CD4-positive, alpha-beta memory T cell (primary cell): ENCODE results near the gene WDR26. TPM values are rescaled to one million over a fixed set of nuclear protein-coding genes. Genes with fewer than 3 reads are reported as not detected.
A peak's percentile ranks its signal among the peaks of the same experiment; 100 is the strongest.

ENCODE experiments used
- CTCF ChIA-PET: fragments of 350-600 bp; sonication (Branson Sonifier 250); formaldehyde crosslinking; loops from one replicate; lab custom pipeline; 2021; ENCODE audit warnings: inconsistent platforms; ENCODE audit not compliant: partially characterized antibody; lab: Charles Lee
- POLR2A ChIA-PET: fragments of 350-600 bp; sonication (Branson Sonifier 250); formaldehyde crosslinking; loops from one replicate; lab custom pipeline; 2021; ENCODE audit not compliant: partially characterized antibody; lab: Charles Lee
- DNase-seq, 5 donors: peaks; one replicate each; pipeline versions ENCODE4 v3.0.0 to v3.0.0-alpha.2; 2020 to 2022; ENCODE audit warnings: mixed read lengths in 1 of 5
- H3K27ac ChIP-seq: one replicate; pipeline ENCODE4 v1.7.0; 2013; ENCODE audit warnings: low read depth, low read length
- H3K27me3 ChIP-seq: 2 replicates; pipeline ENCODE4 v1.7.0; 2013; ENCODE audit warnings: mild to moderate bottlenecking, low read length, moderate library complexity; ENCODE audit not compliant: insufficient read depth
- H3K36me3 ChIP-seq: 2 replicates; pipeline ENCODE4 v1.7.0; 2013; ENCODE audit warnings: mild to moderate bottlenecking, low read length, moderate library complexity; ENCODE audit not compliant: insufficient read depth
- H3K4me1 ChIP-seq: 2 replicates; pipeline ENCODE4 v1.7.0; 2013; ENCODE audit warnings: mild to moderate bottlenecking, low read length, moderate library complexity; ENCODE audit not compliant: insufficient read depth
- H3K4me3 ChIP-seq, 2 donors: one replicate each; pipeline ENCODE4 v1.7.0; 2013; ENCODE audit warnings: low read length in 2 of 2, mild to moderate bottlenecking in 1 of 2
- H3K9me3 ChIP-seq, 2 donors: one replicate each; pipeline ENCODE4 v1.7.0; 2013; ENCODE audit warnings: low read length in 2 of 2, control low read depth in 1 of 2; ENCODE audit not compliant: control insufficient read depth in 1 of 2
- H3K27ac Mint-ChIP-seq, 7 donors: one replicate each; pipeline ENCODE4 v1.8.0; 2020 to 2021; ENCODE audit warnings: mixed read lengths in 7 of 7, mild to moderate bottlenecking in 6 of 7, inconsistent platforms in 3 of 7, moderate library complexity in 3 of 7
- H3K27me3 Mint-ChIP-seq, 2 donors: one replicate each; pipeline ENCODE4 v1.8.0; 2020 to 2021; ENCODE audit warnings: mixed read lengths in 2 of 2
- H3K36me3 Mint-ChIP-seq, 2 donors: one replicate each; pipeline ENCODE4 v1.8.0; 2020 to 2021; ENCODE audit warnings: mixed read lengths in 2 of 2, inconsistent platforms in 1 of 2, mild to moderate bottlenecking in 1 of 2
- H3K4me1 Mint-ChIP-seq, 4 donors: one replicate each; pipeline ENCODE4 v1.8.0; 2020 to 2021; ENCODE audit warnings: mixed read lengths in 4 of 4, mild to moderate bottlenecking in 1 of 4
- H3K4me3 Mint-ChIP-seq, 8 donors: one replicate each; pipeline ENCODE4 v1.8.0; 2020 to 2021; ENCODE audit warnings: mixed read lengths in 8 of 8, mild to moderate bottlenecking in 7 of 8, moderate library complexity in 6 of 8, inconsistent platforms in 3 of 8
- H3K9me3 Mint-ChIP-seq, 8 donors: one replicate each; pipeline ENCODE4 v1.8.0; 2020 to 2021; ENCODE audit warnings: mixed read lengths in 8 of 8, mild to moderate bottlenecking in 5 of 8, inconsistent platforms in 3 of 8, moderate library complexity in 1 of 8
- intact Hi-C: fragments of 100-400 bp; cut with micrococcal nuclease; formaldehyde crosslinking; loops from one replicate; pipeline ENCODE4 v1.15.1; 2023
- polyA plus RNA-seq, 2 donors: library from polyadenylated mRNA; unstranded; fragments of 300-500 nt; fragmentation: Illumina TruSeq; gene quantifications; one replicate each; pipeline ENCODE4 v1.2.3, GENCODE V29; 2021
- total RNA-seq, 2 experiments: library from RNA; stranded (reverse); gene quantifications; one replicate each; pipeline ENCODE4 v1.2.3, GENCODE V29; 2021

Gene WDR26
- total and polyA plus RNA-seq, 4 experiments from 2014 or later = 2.9 to 123 (median 62.4) TPM

DNA sequence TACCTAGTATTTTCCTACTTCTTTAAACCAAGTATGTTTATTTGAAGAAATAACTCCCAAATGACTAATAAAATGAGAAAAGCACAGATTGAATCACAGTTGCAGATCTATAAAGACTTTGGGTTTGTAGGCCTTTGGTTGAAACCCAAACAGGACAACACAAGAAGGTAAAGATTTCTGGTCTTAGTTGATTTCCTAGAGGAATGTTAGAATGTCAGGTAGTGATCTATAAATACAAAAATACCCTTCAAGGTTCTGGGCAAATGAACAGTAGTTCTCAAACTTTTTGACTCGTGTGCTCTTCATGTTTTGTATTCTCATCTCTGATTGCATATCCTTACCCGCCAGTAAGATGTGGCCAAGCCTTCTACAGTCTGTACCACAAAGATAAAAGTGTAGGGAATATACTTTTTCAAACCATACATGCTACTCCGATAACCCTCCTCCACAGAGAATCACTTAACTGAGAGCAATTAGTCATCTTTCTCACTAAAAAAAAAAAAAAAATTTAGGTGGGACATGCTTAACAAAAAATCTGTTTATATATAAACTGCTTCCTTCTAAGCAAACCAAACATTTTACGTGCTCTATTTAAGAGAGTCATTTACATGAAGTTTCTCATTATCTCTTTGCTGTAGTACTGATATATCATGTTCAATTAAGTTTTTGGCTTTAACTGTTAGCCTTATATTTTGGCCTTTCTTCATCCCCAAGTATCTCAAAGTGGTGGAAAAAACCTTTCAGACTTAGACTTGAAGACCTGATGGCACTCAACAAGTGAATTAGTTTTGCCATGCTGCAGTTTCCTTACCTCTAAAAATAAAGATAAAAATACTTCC, 42.0 kb downstream of the WDR26 start:
- ChIA-PET CTCF (no interaction called here), POLR2A (no interaction called here)
- no peaks in the 10 kb centered on the region for H3K9me3 ChIP-seq
- Mint-ChIP-seq H3K27me3 (no peaks in the 10 kb centered on the region), H3K9me3 (no peaks in the 10 kb centered on the region), H3K36me3 (peaks cover 70 to 83% of the 10 kb centered on the region in 2 donors), H3K4me1 (peaks cover 10 to 27% (median 20%) of the 10 kb centered on the region in 4 donors), H3K27ac (peak overlapping the region in 5 of 7 donors; percentile 13 to 85 (median 29)), H3K4me3 (no peak overlapping the region)
- peaks cover 13% of the 10 kb centered on the region for H3K4me1 ChIP-seq
- intact Hi-C loops = loop anchor here (5.0 kb wide), 1 partner anchor 35 kb away; the partner anchor contains the start of gene CNIH4
- peaks cover 37% of the 10 kb centered on the region for H3K36me3 ChIP-seq
- no peak overlapping the region for H3K4me3 ChIP-seq
- no peak for DNase-seq
- H3K27me3 ChIP-seq = no peaks in the 10 kb centered on the region
- H3K27ac ChIP-seq = no peak overlapping the region

- Mint-ChIP-seq H3K27me3 (no peaks in the 10 kb centered on the region), H3K9me3 (no peaks in the 10 kb centered on the region), H3K4me3 (no peak overlapping the region), H3K27ac (peak overlapping the region in 5 of 7 donors; percentile 29 to 81 (median 69)), H3K36me3 (peaks cover 62 to 71% of the 10 kb centered on the region in 2 donors), H3K4me1 (peaks cover 25 to 40% (median 35%) of the 10 kb centered on the region in 4 donors)
- CTCF ChIA-PET = no interaction called here
- Histone ChIP-seq H3K4me3 (no peak overlapping the region), H3K36me3 (peaks cover 27% of the 10 kb centered on the region), H3K9me3 (no peaks in the 10 kb centered on the region), H3K27me3 (no peaks in the 10 kb centered on the region), H3K27ac (no peak overlapping the region), H3K4me1 (peaks cover 34% of the 10 kb centered on the region)
- no peak for DNase-seq
- POLR2A ChIA-PET = interaction anchor here (0.8 kb wide), 1 partner anchor 10 kb away, joined by 3 read pairs; no protein-coding TSS in a partner anchor
- intact Hi-C loops = loop anchor here (5.0 kb wide), 1 partner anchor 33 kb away; the partner anchor contains the start of gene CNIH4
These were observed 44.1 kb downstream of the WDR26 start for GRCh38 chr1:224390517-224390916.

DNA sequence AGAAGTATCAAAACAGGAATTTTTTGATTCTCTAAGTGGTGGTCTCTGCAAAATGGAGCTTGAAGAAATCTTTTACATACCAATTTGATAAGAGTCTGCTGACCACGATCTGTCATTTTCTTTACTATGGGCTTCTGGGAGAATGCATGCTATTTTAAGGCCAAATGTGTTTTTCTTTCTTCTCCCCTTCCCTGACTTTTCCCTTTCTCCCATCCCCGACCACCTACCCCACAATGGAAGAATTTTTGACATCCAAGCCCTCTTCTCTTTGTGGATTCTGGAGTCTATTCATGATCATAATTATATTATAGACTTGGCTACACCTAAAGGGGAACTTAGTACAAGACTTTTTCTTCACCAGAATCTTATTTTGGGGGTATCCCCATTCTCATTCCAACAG, 46.7 kb downstream of the WDR26 start:
- intact Hi-C loops = loop anchor here (1.0 to 10.0 kb wide), 3 partner anchors 13 to 57 kb away; partner anchors contain the start of genes NVL and WDR26
- Histone ChIP-seq H3K4me1 (peaks cover 43% of the 10 kb centered on the region), H3K9me3 (no peaks in the 10 kb centered on the region), H3K27me3 (no peaks in the 10 kb centered on the region), H3K27ac (no peak overlapping the region), H3K36me3 (peaks cover 21% of the 10 kb centered on the region), H3K4me3 (no peak overlapping the region)
- H3K36me3 Mint-ChIP-seq = peaks cover 49 to 51% of the 10 kb centered on the region in 2 donors
- H3K27ac Mint-ChIP-seq = peak overlapping the region; percentile 54 to 92 (median 83)
- H3K4me1 Mint-ChIP-seq = peaks cover 32 to 48% (median 39%) of the 10 kb centered on the region in 4 donors
- POLR2A ChIA-PET = interaction anchor here (1.0 to 2.6 kb wide), 6 partner anchors 8 to 58 kb away, joined by 3 to 16 read pairs (median 6); partner anchors contain the start of genes NVL and WDR26
- CTCF ChIA-PET = interaction anchor here (1.6 to 2.5 kb wide), 3 partner anchors 12 to 71 kb away, joined by 4 to 11 read pairs (median 7); no protein-coding TSS in a partner anchor
- H3K9me3 Mint-ChIP-seq = no peaks in the 10 kb centered on the region
- DNase-seq = no peak
- H3K4me3 Mint-ChIP-seq = peak overlapping the region in 2 of 8 donors; percentile 25 to 58
- no peaks in the 10 kb centered on the region for H3K27me3 Mint-ChIP-seq

DNA sequence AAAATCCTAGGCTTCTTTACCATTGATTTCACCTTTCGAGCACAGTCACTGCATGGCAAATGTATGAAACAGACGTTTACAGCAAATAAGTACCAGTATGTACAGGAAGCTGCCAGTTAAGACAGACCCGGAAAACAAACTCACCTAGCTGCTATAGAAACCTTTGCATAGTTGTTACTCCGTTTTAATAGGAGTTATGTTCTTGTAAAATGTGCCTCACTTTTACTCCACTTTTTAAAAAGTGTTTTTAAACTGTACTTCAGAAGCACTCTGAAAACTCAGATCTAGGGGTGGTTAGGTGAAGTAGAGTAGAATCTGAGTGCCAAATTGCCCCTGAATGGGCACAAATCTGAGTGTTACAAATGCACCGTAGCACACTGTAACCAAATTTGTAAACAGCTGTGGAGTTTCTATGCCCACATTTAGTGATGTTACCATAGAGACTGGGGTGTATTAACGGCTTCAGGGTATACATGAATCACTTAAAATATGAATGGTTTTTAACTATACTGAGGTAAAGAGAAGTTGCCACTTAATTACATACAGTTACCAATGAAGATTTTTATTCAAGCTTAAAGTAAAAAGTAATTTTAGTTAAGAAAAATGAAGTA, 47.2 kb downstream of the WDR26 start:
- Histone ChIP-seq H3K9me3 (no peaks in the 10 kb centered on the region), H3K36me3 (peaks cover 21% of the 10 kb centered on the region), H3K27me3 (no peaks in the 10 kb centered on the region), H3K4me1 (peaks cover 49% of the 10 kb centered on the region), H3K27ac (peak overlapping the region; percentile 37), H3K4me3 (no peak overlapping the region)
- Mint-ChIP-seq H3K27ac (peak overlapping the region; percentile 54 to 92 (median 83)), H3K4me1 (peaks cover 35 to 48% (median 41%) of the 10 kb centered on the region in 4 donors), H3K27me3 (no peaks in the 10 kb centered on the region), H3K36me3 (peaks cover 43 to 45% of the 10 kb centered on the region in 2 donors), H3K9me3 (no peaks in the 10 kb centered on the region), H3K4me3 (peak overlapping the region in 6 of 8 donors; percentile 25 to 68 (median 54))
- DNase-seq = peak; percentile 45 to 68 (median 56)
- POLR2A ChIA-PET = interaction anchor here (1.0 to 2.6 kb wide), 7 partner anchors 10 to 57 kb away, joined by 3 to 16 read pairs (median 7); partner anchors contain the start of genes CNIH4, NVL and WDR26
- CTCF ChIA-PET = interaction anchor here (0.9 to 2.5 kb wide), 6 partner anchors 8 to 209 kb away, joined by 3 to 11 read pairs (median 4); no protein-coding TSS in a partner anchor
- intact Hi-C loops = loop anchor here (1.0 to 10.0 kb wide), 3 partner anchors 12 to 57 kb away; partner anchors contain the start of genes NVL and WDR26

DNA sequence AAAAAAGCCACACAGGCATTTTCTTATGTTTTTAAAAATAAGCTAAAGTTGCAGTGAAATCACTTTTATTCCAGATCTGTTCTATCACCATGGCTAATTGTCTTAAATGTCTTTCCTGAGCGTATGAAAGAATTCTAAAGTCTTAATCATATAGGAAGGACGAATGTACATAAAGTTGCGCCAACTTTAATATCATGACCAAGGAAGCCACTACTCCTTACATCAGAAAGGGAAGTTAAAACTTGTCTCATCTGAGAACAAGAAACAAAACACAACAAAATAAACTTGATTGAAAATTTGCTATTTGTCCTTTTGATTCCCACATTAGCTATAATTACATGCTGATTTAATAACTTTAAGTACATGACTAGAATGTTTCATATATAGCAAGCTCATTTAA, 51.4 kb downstream of the WDR26 start:
- peaks cover 84% of the 10 kb centered on the region for H3K4me1 ChIP-seq
- Mint-ChIP-seq H3K4me3 (peak overlapping the region in 1 of 8 donors; percentile 48), H3K4me1 (peaks cover 62 to 80% (median 72%) of the 10 kb centered on the region in 4 donors), H3K36me3 (peaks cover 15 to 23% of the 10 kb centered on the region in 2 donors), H3K27me3 (no peaks in the 10 kb centered on the region), H3K27ac (peak overlapping the region in 6 of 7 donors; percentile 13 to 65 (median 40)), H3K9me3 (no peaks in the 10 kb centered on the region)
- no peak overlapping the region for H3K27ac ChIP-seq
- no peak overlapping the region for H3K4me3 ChIP-seq
- intact Hi-C loops = loop anchor here (10.0 kb wide), 1 partner anchor 52 kb away; the partner anchor contains the start of gene WDR26
- no peaks in the 10 kb centered on the region for H3K27me3 ChIP-seq
- no peak for DNase-seq
- H3K36me3 ChIP-seq = peaks cover 3% of the 10 kb centered on the region
- H3K9me3 ChIP-seq = no peaks in the 10 kb centered on the region
- CTCF ChIA-PET = interaction anchor here (0.8 to 2.5 kb wide), 2 partner anchors 46 to 74 kb away, joined by 3 to 15 read pairs; no protein-coding TSS in a partner anchor
- POLR2A ChIA-PET = interaction anchor here (0.6 to 1.4 kb wide), 4 partner anchors 12 to 74 kb away, joined by 3 to 4 read pairs (median 3); no protein-coding TSS in a partner anchor

- Histone ChIP-seq H3K4me1 (peaks cover 84% of the 10 kb centered on the region), H3K9me3 (no peaks in the 10 kb centered on the region), H3K27ac (no peak overlapping the region), H3K27me3 (no peaks in the 10 kb centered on the region), H3K4me3 (no peak overlapping the region), H3K36me3 (no peaks in the 10 kb centered on the region)
- Mint-ChIP-seq H3K27ac (peak overlapping the region; percentile 65 to 86 (median 80)), H3K27me3 (no peaks in the 10 kb centered on the region), H3K9me3 (no peaks in the 10 kb centered on the region), H3K4me1 (peaks cover 58 to 80% (median 73%) of the 10 kb centered on the region in 4 donors), H3K4me3 (peak overlapping the region in 7 of 8 donors; percentile 21 to 70 (median 63)), H3K36me3 (peaks cover 14 to 24% of the 10 kb centered on the region in 2 donors)
- CTCF ChIA-PET = interaction anchor here (0.8 to 2.5 kb wide), 5 partner anchors 12 to 75 kb away, joined by 3 to 15 read pairs (median 3); no protein-coding TSS in a partner anchor
- POLR2A ChIA-PET = interaction anchor here (0.6 to 1.5 kb wide), 3 partner anchors 10 to 262 kb away, joined by 3 to 5 read pairs (median 3); no protein-coding TSS in a partner anchor
- intact Hi-C loops = loop anchor here (2.0 to 10.0 kb wide), 2 partner anchors 25 to 53 kb away; partner anchors contain the start of genes CNIH4 and WDR26
- DNase-seq = no peak
These were observed 52.6 kb downstream of the WDR26 start for GRCh38 chr1:224381880-224382548.
